Smooth muscle cell (in vitro differentiated cells): ENCODE measurements around the gene TTC28. TPM values are rescaled to one million over a fixed set of nuclear protein-coding genes. Genes with fewer than 3 reads are reported as not detected.

Source experiments
- DNase-seq: peaks from one replicate; lab custom pipeline; 2025; ENCODE audit not compliant: unreplicated experiment; lab: John Stamatoyannopoulos, UW
- H2AFZ ChIP-seq: fragments of 200-600 bp; sonication (generic); 2 replicates; pipeline ENCODE4 v1.6.0; 2016; ENCODE audit warnings: antibody characterized with exemption, low read depth, mild to moderate bottlenecking
- H3F3A ChIP-seq: fragments of 200-600 bp; sonication (generic); 2 replicates; pipeline ENCODE4 v1.6.0; 2017; ENCODE audit warnings: antibody characterized with exemption, low read depth
- H3K27ac ChIP-seq: fragments of 200-600 bp; sonication (generic); 2 replicates; pipeline ENCODE4 v1.5.1; 2016; ENCODE audit warnings: low read depth, mild to moderate bottlenecking
- H3K27me3 ChIP-seq: fragments of 200-600 bp; sonication (generic); 2 replicates; pipeline ENCODE4 v1.6.1; 2016; ENCODE audit warnings: low read depth, mild to moderate bottlenecking
- H3K36me3 ChIP-seq: fragments of 200-600 bp; sonication (generic); 2 replicates; pipeline ENCODE4 v1.5.1; 2016; ENCODE audit warnings: low read depth
- H3K4me1 ChIP-seq: fragments of 200-600 bp; sonication (generic); 2 replicates; pipeline ENCODE4 v1.5.1; 2016; ENCODE audit warnings: low read depth
- H3K4me2 ChIP-seq: fragments of 200-600 bp; sonication (generic); 2 replicates; pipeline ENCODE4 v1.6.0; 2016; ENCODE audit warnings: mild to moderate bottlenecking
- H3K4me3 ChIP-seq: fragments of 200-600 bp; sonication (generic); 2 replicates; pipeline ENCODE4 v1.5.1; 2016; ENCODE audit warnings: mild to moderate bottlenecking
- H3K79me2 ChIP-seq: fragments of 200-600 bp; sonication (generic); 2 replicates; pipeline ENCODE4 v1.6.0; 2016; ENCODE audit warnings: low read depth, mild to moderate bottlenecking
- H3K9ac ChIP-seq: fragments of 200-600 bp; sonication (generic); 2 replicates; pipeline ENCODE4 v1.6.0; 2016; ENCODE audit warnings: low read depth
- H3K9me3 ChIP-seq: fragments of 200-600 bp; sonication (generic); replicated peaks from 2 replicates; pipeline ENCODE4 v1.5.1; 2016; ENCODE audit warnings: low read depth
- H4K20me1 ChIP-seq: fragments of 200-600 bp; sonication (generic); 2 replicates; pipeline ENCODE4 v1.6.0; 2016; ENCODE audit warnings: low read depth
- WGBS: methylation state at CpG from one replicate; pipeline ENCODE4 v1.1.7; 2016; ENCODE audit warnings: low lambda C conversion rate; 5-methylcytosine and 5-hydroxymethylcytosine counted together
- polyA plus RNA-seq: library from polyadenylated mRNA; unstranded; fragments of >200 nt; fragmentation: Nextera tagmentation; extraction: Ambion mirVana; gene quantifications from 2 replicates; pipeline ENCODE4 v1.2.1, GENCODE V29; 2016
- total RNA-seq: library from RNA; depleted of rRNA; stranded (reverse); fragments of >200 nt; gene quantifications from 2 replicates; pipeline ENCODE4 v1.2.3, GENCODE V29; 2014
- TF ChIP-seq, protein P1 (sequence below): fragments of 200-600 bp; sonication (generic); IDR thresholded peaks from 2 replicates; pipeline ENCODE4 v1.5.1; 2017; ENCODE audit warnings: borderline replicate concordance, mild to moderate bottlenecking, antibody characterized with exemption; ENCODE audit not compliant: insufficient read depth, poor library complexity, severe bottlenecking

Gene TTC28
- total and polyA plus RNA-seq, 2 experiments from 2014 or later, result 6.3 to 17.9 TPM

GRCh38 chr22:27995801-27996528, 683.7 kb downstream of the TTC28 start:
- no peak for DNase-seq
- no peaks in the 10 kb centered on the region for H3K9me3 ChIP-seq
- no peak overlapping the region for H3K9ac ChIP-seq
- H3K27ac ChIP-seq, result no peak overlapping the region
- H3F3A ChIP-seq, result no peaks in the 10 kb centered on the region
- no peak overlapping the region for H2AFZ ChIP-seq
- TF ChIP-seq, protein P1, sequence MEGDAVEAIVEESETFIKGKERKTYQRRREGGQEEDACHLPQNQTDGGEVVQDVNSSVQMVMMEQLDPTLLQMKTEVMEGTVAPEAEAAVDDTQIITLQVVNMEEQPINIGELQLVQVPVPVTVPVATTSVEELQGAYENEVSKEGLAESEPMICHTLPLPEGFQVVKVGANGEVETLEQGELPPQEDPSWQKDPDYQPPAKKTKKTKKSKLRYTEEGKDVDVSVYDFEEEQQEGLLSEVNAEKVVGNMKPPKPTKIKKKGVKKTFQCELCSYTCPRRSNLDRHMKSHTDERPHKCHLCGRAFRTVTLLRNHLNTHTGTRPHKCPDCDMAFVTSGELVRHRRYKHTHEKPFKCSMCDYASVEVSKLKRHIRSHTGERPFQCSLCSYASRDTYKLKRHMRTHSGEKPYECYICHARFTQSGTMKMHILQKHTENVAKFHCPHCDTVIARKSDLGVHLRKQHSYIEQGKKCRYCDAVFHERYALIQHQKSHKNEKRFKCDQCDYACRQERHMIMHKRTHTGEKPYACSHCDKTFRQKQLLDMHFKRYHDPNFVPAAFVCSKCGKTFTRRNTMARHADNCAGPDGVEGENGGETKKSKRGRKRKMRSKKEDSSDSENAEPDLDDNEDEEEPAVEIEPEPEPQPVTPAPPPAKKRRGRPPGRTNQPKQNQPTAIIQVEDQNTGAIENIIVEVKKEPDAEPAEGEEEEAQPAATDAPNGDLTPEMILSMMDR, result no peak
- H3K4me2 ChIP-seq, result no peak overlapping the region
- H3K4me1 ChIP-seq, result no peaks in the 10 kb centered on the region
- WGBS, result 97% methylated on average over 25 of the region's 25 CpGs
- H3K79me2 ChIP-seq, result no peaks in the 10 kb centered on the region
- H4K20me1 ChIP-seq, result no peaks in the 10 kb centered on the region
- no peaks in the 10 kb centered on the region for H3K27me3 ChIP-seq
- no peaks in the 10 kb centered on the region for H3K36me3 ChIP-seq
- no peak overlapping the region for H3K4me3 ChIP-seq

DNA sequence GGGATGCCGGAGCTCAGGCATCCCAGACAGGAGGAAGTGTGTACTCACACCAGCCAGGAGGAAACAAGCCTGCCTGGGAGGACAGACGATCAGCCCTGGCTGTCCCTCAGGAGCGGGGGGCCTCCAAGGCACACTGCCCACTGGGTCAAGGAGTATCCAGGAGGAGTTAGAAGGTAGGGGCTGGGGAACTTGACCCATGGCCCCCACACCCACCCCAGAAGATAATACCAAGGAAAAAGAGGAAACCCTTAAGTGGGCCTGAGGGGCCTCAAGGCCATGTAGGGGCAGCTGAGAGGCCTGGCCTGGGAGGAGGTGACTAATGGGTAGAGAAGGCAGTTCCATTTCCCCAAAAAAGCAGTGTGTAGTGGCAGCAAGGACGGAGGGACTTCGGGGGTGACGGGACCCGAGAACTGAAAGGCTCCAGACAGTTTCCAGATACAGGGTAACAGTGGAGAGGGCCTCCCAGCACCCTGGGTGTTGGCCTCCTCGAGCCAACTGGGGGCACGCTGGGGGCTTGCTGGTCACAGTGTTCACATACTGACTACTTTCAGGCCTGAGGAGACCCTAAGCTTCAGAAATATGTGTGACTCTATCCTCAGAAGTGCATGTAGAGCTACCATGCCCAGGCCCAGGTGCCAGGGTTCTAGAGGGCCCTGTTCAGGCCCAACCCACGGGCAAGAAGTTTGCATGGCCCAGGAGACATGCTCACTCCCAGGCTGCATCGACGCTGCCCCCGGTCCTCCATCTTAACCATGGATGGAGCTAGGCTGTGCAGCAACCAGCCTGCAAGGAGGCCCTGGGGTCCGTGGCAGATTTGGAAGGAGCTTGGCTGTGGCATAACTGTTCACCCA, 684.9 kb downstream of the TTC28 start:
- no peak overlapping the region for H2AFZ ChIP-seq
- no peaks in the 10 kb centered on the region for H3K9me3 ChIP-seq
- H3K4me2 ChIP-seq, result no peak overlapping the region
- H3K36me3 ChIP-seq, result no peaks in the 10 kb centered on the region
- no peak overlapping the region for H3K9ac ChIP-seq
- H3F3A ChIP-seq, result no peaks in the 10 kb centered on the region
- H3K27me3 ChIP-seq, result no peaks in the 10 kb centered on the region
- no peak overlapping the region for H3K27ac ChIP-seq
- no peak overlapping the region for H3K4me3 ChIP-seq
- H3K4me1 ChIP-seq, result no peaks in the 10 kb centered on the region
- no peaks in the 10 kb centered on the region for H4K20me1 ChIP-seq
- WGBS, result 94% methylated on average over 14 of the region's 14 CpGs
- no peak for DNase-seq
- TF ChIP-seq, protein P1, result no peak
- no peaks in the 10 kb centered on the region for H3K79me2 ChIP-seq

DNA sequence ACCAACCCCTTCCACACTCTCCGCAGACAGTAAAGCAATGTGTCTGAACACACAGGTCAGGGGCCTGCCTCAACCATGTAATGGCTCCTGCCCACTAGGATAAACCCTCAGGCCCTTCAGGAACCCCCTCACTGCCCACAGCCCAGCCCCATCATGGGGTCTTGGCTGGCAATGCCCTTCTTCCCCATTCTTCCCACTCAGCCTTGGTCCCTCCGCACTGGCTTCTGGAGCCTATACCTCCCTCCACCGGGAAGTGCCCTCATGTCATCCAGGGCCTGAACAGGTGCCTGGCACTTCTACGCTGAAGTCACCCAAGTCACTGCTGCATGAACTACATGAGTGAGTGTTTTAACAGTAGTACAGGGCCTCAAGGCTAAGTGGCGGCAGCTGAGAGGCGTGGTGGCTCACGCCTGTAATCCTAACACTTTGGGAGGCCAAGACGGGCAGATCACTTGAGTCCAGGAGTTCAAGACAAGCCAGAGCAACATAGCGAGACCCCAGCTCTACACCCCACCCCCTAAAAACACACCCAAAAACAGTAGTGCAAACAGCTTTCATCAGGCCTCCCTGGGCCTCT, 685.8 kb downstream of the TTC28 start:
- Histone ChIP-seq H3K4me2 (no peak overlapping the region), H3K4me3 (no peak overlapping the region), H3K4me1 (no peaks in the 10 kb centered on the region), H3K79me2 (no peaks in the 10 kb centered on the region), H3K27me3 (no peaks in the 10 kb centered on the region), H2AFZ (no peak overlapping the region), H4K20me1 (no peaks in the 10 kb centered on the region), H3K9me3 (no peaks in the 10 kb centered on the region), H3K36me3 (no peaks in the 10 kb centered on the region), H3K27ac (no peak overlapping the region), H3K9ac (no peak overlapping the region), H3F3A (no peaks in the 10 kb centered on the region)
- WGBS, result 88% methylated on average over 9 of the region's 9 CpGs
- no peak for DNase-seq
- TF ChIP-seq, protein P1, result no peak
